ENCODE data around the gene ARAF.
A peak's percentile ranks its signal among the peaks of the same experiment; 100 is the strongest.
"Not testable (repeated sequence)": the region's sequence is repeated elsewhere in the genome, so short reads cannot be mapped to it uniquely, and the experiment has no call there.

ARAF gene

DNA sequence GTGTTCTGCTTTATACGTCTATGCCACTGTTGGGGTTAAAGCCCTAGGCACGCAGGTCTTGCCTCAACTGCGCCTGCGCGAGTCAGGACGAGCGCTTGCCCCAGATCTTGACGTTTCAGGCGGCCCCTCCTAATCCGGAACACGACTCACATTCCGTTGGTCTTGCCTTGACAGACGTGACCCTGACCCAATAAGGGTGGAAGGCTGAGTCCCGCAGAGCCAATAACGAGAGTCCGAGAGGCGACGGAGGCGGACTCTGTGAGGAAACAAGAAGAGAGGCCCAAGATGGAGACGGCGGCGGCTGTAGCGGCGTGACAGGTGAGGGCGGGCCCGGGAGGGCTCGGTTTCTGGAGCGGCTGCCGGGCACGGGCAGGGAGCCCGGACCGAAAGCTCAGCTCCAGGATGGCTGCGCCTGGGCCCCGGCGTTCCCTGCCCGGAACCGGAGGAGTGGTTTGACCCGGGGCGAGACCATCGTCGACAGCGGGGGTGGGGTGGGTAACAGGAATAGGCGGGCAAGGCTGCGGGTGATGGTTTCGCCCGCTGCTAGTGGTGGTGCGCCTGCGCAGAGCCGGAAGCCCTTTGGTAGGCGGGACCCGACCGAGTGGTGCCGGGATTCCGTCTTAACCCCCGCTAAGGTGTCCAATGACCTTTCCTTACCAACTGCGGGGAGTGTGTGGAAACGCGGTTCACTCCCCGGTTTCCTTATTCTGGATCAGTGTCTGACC, at the start of gene ARAF:
ARAF (plus strand) TSS at position 272 of the 725 bp plus-strand sequence. CDS start 1,763 bp downstream, outside the sequence.
- peak within 1 kb of the TSS; percentile 80 to 98 (median 95) for H3K27ac ChIP-seq
- peak within 1 kb of the TSS; percentile 46 to 59 (median 53) for H3K4me3 ChIP-seq

DNA sequence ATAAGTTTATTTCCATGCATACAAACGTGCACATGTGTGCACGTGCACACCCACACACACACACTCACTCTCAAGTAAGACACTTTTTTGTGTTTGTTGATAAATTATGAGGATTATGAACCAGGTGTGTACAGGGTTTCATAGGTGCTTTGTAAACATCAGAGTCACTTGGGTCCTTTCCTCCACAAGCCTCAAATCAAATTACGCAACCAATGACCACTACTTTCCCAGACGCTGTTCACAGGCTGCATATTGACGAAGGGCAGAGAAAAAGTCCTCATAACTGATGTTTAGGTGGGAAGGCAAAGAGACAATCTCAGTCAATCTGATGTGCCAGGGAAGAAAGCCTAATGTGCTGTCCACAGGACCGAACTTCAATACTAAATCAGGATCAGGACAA, 48.6 kb upstream of the ARAF start:
- H3K27ac ChIP-seq, H3K4me3 ChIP-seq: not testable (repeated sequence)

DNA sequence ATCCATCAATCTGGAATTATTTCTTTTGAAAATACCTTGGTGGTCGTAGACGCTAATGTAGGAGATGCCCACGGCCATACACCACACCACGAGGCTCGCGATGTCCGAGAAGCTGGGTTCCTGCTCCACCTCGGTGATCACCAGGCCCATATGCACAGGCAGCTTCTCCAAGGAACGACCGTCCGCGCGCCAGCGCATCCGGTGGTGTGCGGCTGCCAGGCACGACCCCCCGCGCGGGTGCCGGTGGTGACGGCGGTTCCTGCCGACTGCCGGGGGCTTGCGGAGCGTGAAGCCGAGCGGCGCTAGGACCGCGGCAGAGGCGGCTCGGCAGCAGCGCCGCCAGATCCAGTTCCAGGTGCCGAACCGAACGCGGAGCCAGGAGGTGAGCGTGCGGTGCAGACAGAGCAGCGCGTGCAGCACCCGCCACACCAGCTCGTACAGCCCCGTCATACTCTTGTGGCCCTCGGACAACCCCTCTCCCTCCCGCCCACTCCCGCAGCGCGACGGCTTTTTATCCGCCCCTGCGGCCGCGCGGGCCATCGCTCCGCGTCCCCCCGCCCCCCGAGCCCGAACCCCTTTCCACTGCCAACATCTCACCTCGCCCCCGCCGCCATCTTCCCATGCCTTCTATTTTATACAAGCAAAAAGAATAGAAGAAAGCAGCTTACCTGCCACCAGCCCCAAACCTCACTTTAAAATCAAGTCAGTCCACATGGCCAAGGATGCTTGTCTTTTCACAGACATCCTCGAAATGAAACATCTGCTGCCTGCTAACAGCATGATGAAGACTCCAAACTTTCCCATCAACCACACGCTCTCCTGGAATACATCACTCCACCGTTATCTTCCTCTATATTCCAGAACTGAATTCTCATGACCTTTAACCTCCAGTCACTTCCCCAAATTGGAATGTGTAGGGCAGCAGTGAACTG, 47.7 kb upstream of the ARAF start:
- Histone ChIP-seq H3K4me3 (peak overlapping the region in 6 of 7 experiments; percentile 19 to 43 (median 28)), H3K27ac (peak overlapping the region in 1 of 21 experiments; percentile 7)

DNA sequence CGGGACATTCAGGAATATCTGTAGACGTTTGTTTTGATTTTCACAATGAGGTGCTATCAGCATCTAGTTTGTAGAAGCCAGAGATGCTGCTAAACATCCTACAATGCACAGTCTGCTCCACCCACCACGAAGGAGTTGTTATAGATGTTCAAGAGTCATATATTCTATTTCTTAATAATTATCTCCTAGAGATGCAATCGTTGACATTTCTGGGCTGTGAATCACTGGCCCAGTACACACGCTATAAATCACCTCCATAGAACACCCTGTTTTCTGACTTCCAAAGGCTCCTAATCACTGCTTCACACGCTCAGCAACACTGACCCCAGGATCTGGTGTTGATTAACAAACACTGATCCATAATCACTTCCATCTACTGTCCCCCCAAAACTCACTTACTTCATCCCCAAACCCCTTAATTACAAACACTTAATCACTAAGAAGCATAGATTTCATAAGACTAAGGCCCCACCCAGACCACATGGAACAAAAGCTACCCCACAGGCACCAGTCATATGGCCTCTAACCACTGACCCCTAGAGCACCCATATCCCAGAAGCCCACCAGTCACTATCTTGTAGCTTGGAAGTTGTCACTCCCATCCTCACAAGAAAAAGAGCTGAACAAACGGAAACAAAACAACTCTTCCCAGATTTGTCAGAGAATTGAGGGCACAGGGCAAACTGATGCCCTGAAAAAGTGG, 46.3 kb upstream of the ARAF start:
- no peak overlapping the region for H3K4me3 ChIP-seq

DNA sequence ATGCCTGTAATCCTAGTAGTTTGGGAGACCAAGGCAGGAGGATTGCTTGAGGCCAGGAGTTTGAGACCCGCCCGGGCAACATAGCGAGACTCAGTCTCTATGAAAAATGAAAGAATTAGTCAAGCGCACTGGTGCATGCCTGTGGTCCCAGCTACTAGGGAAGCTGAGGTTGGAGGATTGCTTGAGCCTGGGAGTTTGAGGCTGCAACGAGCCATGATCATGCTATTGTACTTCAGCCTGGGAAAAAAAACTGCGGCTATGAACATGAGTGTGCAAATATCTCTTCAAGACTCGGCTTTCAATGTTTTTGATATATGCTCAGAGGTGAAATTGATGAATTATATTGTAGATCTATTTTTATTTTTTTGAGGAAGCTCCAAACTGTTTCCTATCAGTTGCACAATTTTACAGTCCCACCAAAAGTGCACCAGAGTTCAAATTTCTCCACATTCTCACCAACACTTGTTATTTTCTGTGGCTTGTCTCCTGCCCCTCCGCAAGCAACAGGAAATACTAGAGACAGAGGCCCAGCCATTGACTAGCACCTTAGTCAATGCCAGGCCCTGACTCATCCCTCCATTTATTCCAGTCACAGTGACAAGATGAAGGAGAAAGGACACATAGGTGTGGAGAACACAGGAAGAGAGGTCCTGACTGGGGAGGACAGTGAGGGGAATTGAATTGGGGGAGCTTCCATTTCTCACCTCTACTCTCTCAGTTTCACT, 44.9 kb upstream of the ARAF start:
- Histone ChIP-seq H3K4me3 (no peak overlapping the region), H3K27ac (no peak overlapping the region)

More for the DNA sequence above, 46.3 kb upstream of the ARAF start:
- H3K27ac ChIP-seq = no peak overlapping the region

DNA sequence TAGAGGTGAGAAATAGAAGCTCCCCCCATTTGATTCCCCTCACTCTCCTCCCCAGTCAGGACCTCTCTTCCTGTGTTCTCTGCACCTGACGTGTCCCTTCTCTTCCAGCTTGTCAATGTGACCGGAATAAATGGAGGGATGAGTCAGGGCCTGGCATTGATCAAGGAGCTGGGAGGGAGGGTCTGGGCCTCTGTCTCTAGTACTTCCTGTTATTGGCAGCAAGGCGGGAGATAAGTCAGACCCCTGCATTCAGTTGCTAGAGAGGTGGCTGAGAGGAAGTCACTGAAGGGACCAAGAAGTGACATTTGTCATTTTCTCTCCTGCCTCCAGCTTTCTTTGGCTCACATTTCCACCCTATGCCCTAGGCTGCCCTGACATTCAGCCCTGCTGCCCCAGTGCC, 42.9 kb upstream of the ARAF start:
- Histone ChIP-seq H3K27ac (no peak overlapping the region), H3K4me3 (no peak overlapping the region)

DNA sequence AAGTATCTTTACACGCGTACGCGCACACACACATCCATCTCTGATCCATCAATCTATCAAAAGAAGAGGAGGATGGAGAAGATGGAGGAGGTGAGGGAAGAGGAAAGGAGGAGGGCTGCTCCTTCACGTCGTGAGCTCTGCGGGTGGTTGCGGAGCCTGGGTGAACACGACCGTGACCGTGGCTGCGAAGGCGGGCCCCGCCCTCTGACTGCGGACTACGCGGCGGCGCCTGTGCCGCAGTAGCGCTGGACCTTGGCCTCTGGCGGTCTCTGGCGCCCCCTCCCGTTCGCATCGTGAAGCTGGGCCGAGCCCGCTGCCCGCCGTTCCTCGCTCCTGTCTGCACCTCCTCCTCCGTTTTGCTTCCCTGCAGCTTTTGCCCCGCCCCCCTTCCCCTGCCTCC, 37.7 kb upstream of the ARAF start:
- H3K4me3 ChIP-seq = peak overlapping the region; percentile 31 to 53 (median 45)
- peak overlapping the region in 6 of 21 experiments; percentile 21 to 50 (median 26) for H3K27ac ChIP-seq

DNA sequence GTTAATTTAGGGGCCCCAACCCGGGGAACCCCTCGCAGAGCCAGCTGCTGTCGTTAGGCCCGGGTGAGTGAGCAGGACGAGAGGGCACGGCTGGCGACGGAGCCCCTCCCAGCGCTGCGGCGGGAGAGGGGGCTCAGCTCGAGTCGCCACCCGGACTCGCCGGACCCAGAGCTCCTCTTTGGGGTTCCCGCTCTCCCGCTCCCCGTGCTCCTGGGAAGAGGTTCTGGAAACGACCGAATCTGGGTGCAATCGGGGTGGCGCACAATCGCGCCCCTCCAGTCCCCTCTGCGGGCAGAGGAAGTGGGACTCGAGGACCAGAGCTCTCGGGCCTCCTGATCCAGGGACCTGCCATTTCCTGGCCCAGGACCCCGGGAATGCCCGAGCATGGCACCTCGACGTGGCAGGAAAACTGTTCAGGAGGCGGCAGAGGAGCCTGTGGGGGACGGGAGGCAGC, 37.3 kb upstream of the ARAF start:
- Histone ChIP-seq H3K27ac (peak overlapping the region in 8 of 21 experiments; percentile 19 to 50 (median 26)), H3K4me3 (peak overlapping the region; percentile 31 to 53 (median 45))

DNA sequence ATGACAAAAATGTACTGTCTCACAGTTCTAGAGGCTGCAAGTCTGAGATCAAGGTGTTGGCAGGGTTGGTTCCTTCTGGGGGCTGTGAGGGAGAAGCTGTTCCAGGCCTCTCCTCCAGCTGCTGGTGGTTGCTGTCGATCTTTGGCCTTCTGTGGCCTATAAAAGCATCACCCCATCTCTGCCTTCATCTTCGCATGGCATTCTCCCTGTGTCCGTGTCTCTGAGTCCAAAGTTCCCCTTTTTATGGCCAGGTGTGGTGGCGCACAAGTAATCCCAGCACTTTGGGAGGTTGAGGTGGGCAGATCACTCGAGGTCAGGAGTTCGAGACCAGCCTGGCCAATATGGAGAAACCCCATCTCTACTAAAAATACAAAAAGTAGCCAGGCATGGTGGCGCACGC, 31.5 kb upstream of the ARAF start:
- Histone ChIP-seq H3K27ac (no peak overlapping the region), H3K4me3 (no peak overlapping the region)

DNA sequence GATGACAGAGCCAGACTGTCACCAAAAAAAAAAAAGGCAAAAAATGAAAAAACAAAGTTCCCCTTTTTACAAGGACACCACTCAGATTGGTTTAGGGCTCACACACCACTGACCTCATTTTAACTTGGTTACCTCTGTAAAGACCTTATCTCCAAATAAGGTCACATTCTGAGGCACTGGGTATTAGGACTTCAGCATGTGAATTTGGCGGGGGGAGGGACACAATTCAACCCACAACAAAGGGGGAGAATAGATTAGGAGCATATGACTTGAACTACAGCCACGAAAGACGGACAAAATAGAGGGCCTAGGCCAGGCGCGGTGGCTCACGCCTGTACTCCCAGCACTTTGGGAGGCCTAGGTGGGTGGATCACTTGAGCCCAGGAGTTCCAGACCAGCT, 31.0 kb upstream of the ARAF start:
- no peak overlapping the region for H3K4me3 ChIP-seq
- H3K27ac ChIP-seq = no peak overlapping the region

DNA sequence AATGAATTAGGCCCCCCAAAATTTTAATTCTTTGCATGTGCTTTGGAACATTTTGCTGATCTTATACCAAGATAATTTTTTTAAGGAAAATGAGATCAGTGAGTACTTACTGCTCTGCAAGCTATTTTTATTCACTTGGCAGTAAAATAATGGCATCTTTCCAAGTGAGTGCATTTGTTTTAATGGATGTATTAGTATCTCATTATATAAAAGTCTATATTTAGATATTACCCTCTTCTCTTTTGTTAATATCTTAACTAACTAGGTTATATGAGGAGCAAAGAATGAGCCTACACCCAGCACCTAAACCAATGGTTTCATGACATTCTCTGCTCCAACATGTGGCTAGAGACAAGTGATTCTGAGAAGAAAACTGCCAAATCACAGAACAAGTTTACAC, 21.1 kb upstream of the ARAF start:
- H3K27ac ChIP-seq = no peak overlapping the region
- H3K4me3 ChIP-seq = no peak overlapping the region

DNA sequence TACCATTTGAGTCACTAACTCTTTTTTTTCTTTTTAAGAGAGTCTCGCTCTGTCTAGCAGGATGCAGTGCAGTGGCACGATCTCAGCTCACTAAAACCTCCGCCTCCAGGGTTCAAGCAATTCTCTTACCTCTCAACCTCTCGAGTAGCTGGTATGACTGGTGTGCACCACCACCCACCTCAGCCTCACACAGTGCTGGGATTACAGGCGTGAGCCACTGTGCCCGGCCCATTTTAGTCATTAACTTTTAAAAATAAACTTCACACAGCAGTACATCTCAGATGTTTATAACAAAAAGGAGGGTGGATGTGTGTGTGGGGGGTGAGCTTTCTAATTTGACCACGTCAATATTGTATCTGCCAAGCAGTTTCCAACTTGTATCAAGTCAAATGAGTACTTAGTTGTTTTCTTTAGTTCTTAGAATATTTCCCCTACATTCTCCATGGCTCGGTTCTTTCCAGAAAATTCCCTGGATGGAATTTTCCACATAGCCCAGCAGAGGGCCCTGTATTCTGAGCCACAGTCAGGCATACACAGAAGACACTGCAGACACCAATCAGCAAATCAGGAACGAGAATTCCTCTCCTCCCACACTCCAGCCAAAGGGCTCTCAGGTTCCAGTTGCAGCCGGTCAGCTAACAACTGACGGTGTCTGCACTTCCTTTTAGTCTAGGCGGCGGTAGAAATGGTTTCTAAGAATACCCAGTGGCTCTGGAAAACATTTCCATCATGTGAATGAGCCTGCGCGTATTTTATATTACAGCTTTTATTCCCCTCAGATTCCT, 20.1 kb upstream of the ARAF start:
- Histone ChIP-seq H3K4me3 (no peak overlapping the region), H3K27ac (peak overlapping the region in 2 of 21 experiments; percentile 7 to 27)

DNA sequence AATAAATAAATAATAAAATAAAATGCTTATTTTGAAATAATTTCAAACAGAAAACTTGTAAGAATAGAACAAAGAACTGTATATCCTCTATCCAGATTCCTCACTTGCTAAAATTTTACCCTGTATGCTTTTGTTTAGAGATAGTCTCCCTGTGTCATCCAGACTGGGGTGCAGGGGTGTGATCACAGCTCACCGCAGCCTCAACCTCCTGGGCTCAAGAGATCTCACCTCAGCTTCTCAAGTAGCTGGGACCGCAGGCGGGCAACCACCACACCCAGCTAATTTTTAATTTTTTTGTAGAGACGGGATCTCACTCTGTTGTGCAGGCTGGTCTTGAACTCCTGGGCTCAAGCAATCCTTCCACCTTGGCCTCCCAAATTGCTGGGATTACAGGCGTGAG, 17.5 kb upstream of the ARAF start:
- no peak overlapping the region for H3K27ac ChIP-seq
- H3K4me3 ChIP-seq = no peak overlapping the region

DNA sequence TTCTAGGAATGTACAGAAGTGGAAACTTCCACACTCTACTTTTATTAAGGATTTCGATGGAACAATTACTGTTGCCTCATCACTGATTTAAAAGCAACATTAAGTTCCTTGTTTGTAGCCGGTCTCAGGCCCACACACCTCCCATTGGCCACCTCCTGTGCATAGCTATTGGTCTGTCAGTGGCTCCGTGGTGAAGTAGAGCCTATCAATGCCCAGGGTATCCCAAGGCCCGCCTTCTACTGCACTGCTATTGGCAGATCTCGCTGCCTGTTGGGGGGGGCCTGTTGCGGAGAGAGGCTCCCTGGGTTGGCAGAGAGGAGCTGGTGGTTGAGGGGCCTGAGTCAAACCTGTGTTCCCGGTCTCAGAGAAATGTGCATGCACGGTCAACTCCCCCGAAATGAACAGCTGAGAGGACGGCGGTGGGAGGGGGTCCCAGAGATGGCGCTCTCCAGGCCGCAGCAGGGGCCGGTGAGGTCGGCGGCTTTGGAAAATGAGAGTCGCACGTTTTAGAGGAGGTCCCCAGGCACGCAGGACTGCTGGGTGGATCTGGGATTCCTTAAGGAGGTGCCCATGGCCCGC, 4.9 kb upstream of the ARAF start:
- Histone ChIP-seq H3K4me3 (peak overlapping the region; percentile 30 to 45 (median 34)), H3K27ac (peak overlapping the region; percentile 6 to 90 (median 80))

DNA sequence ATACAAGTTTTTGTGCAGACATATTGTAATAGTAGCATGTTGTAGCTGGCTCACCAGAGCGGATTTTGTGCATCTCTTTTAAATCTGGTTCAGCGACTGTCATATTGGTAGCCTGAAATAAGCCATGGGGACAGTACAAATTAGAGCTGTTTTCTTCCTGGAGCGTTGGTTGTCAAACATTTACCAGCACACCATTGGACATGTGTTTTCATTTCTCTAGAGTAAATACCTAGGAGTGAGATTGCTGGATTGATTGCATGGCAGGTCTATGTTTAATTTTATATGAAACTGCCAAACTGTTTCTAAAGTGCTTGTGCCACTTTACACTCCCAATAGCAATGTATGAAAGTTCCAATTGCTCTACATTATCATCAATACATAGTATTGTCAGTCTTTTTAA, 2.6 kb upstream of the ARAF start:
- Histone ChIP-seq H3K27ac (no peak overlapping the region), H3K4me3 (no peak overlapping the region)

DNA sequence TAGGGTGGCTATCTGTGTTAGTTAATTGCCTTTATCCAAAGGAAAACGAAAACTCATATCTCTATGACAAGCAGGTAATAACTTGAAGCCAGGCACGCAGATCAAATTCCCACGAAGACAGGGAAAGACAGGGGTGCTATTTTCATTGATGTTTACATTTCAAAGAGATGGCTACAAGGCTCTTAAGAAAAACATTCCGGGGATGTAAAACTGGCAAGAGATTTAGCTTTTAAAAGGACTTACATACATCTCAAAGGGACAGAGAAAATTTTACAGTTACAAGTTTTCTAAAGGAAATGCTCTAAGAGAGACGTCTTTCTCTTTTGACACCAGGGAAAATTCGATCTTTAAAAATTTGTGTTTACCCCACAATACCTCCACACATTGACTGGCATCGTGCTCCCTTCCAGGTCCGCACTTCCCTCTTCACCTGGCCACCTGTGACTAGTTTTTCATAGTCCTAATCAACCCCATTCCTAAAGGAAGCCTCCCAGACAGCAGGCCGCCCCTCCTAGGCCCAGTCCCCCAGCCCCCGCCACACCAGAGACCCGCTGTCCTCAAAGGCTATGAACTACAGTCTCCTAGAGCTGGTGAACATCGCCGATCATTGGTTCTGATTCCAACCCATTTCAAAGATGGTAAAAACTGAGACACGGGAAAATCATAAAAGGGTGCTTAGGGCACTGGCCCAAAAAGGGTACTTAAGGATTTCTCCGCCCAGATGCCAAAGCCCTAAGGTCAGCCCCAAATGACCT, 649 bp upstream of the ARAF start:
- Histone ChIP-seq H3K4me3 (peak overlapping the region; percentile 46 to 59 (median 53)), H3K27ac (peak overlapping the region in 19 of 21 experiments; percentile 77 to 98 (median 96))

DNA sequence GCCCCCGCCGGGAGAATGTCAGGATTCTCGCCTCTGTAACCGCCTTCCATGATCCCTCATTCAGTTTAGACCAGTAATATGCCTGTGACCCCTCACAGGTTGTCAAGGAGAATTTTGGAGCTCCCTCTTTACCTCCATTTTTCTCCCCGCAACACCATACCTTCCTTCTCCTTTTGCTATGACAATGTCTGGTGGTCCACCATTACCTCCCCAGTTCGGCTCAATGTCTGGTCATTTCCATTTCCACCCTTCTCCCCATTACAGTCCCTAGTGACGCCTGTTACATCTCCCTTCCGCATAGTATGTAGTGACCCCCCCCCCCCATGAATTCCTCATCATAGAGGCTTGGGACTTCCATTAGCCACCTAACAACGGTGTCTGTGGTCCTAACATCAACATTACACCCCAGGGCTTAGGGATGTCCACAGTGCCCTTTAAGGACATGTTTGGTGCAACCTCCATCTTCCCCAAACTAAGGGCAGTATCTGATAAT, 700 bp downstream of the ARAF start:
- Histone ChIP-seq H3K27ac (peak overlapping the region in 20 of 21 experiments; percentile 86 to 98 (median 96)), H3K4me3 (peak overlapping the region; percentile 46 to 59 (median 53))
